HCT116 (cell line): Measurements from ENCODE around the gene ORC3. TPM values are rescaled to one million over a fixed set of nuclear protein-coding genes. Genes with fewer than 3 reads are reported as not detected.

Experiments used
- ATAC-seq: fragments of 200-7000 bp; cut with Tn5 transposase; 2 replicates; pipeline ENCODE4 v1.9.1; 2020; ENCODE audit warnings: mild to moderate bottlenecking, moderate library complexity
- BruUV-seq: library from RNA; stranded (reverse); fragments of 400-500 nt; replicated peaks from 2 replicates; lab custom pipeline; 2021; lab: Mats Ljungman, UMichigan
- CTCF ChIA-PET: fragments of 300-600 bp; sonication (Branson Sonifier 250); formaldehyde crosslinking; loops from one replicate; lab custom pipeline; 2021; ENCODE audit warnings: antibody characterized with exemption; lab: Charles Lee
- POLR2A ChIA-PET: fragments of 300-600, 350-600 bp; sonication (Branson Sonifier 250); formaldehyde crosslinking; loops from one replicate; lab custom pipeline; 2021; ENCODE audit warnings: antibody characterized with exemption; lab: Charles Lee
- RAD21 ChIA-PET, 2 experiments: fragments of 300-600 bp; sonication (Branson Sonifier 250); formaldehyde crosslinking; loops; one replicate each; lab custom pipeline; 2023; ENCODE audit warnings: low total read pairs in 2 of 2; ENCODE audit not compliant: uncharacterized antibody in 2 of 2, unreplicated experiment in 2 of 2, low non-redundant PET in 1 of 2; lab: Charles Lee
- DNase-seq: peaks from one replicate; pipeline ENCODE4 v3.0.0-alpha.2; 2010; ENCODE audit warnings: low read depth, low spot score
- H2AFZ ChIP-seq: fragments of 200-600 bp; shearing (Covaris generic), sonication (generic); 2 replicates; pipeline ENCODE4 v1.6.1; 2017; ENCODE audit warnings: low read depth, mixed run types, mixed read lengths, antibody characterized with exemption, low read length; ENCODE audit not compliant: poor library complexity, severe bottlenecking
- H3K27ac ChIP-seq: 2 replicates; pipeline ENCODE4 v1.5.1; 2012; ENCODE audit warnings: low read depth, low read length
- H3K27me3 ChIP-seq: fragments of 200-600 bp; sonication (generic); 2 replicates; pipeline ENCODE4 v1.6.1; 2016; ENCODE audit warnings: mixed run types, low read length, mixed read lengths; ENCODE audit not compliant: insufficient read depth
- H3K36me3 ChIP-seq, 2 experiments: fragments of 200-500 bp in 1 of 2; fragments of 200-600 bp in 1 of 2; sonication (Bioruptor generic) in 1 of 2; sonication (generic) in 1 of 2; 2 replicates each; pipeline versions ENCODE4 v1.5.1 to v1.6.1; 2014 to 2016; ENCODE audit warnings: low read length in 2 of 2, inconsistent platforms in 1 of 2, mixed read lengths in 1 of 2, mixed run types in 1 of 2; ENCODE audit not compliant: insufficient read depth in 2 of 2, control insufficient read depth in 1 of 2
- H3K4me1 ChIP-seq, 2 experiments: fragments of 200-600 bp in 1 of 2; sonication (generic) in 1 of 2; 2 replicates each; pipeline versions ENCODE4 v1.5.1 to v1.6.1; 2012 to 2017; ENCODE audit warnings: low read length in 2 of 2, inconsistent platforms in 1 of 2, mild to moderate bottlenecking in 1 of 2, mixed read lengths in 1 of 2, mixed run types in 1 of 2, moderate library complexity in 1 of 2; ENCODE audit not compliant: insufficient read depth in 2 of 2, control insufficient read depth in 1 of 2
- H3K4me2 ChIP-seq: fragments of 200-600 bp; sonication (generic); 2 replicates; pipeline ENCODE4 v1.6.1; 2017; ENCODE audit warnings: mixed run types, low read length, mixed read lengths
- H3K4me3 ChIP-seq, 2 experiments: fragments of 200-600 bp in 1 of 2; sonication (generic) in 1 of 2; replicated peaks in 1 of 2; 2 replicates each; pipeline ENCODE4 v1.5.1; 2011 to 2016; ENCODE audit warnings: low read length in 2 of 2, control low read depth in 1 of 2, low read depth in 1 of 2, mild to moderate bottlenecking in 1 of 2, mixed read lengths in 1 of 2, mixed run types in 1 of 2
- H3K79me2 ChIP-seq: fragments of 200-600 bp; sonication (generic); 2 replicates; pipeline ENCODE4 v1.6.1; 2017; ENCODE audit warnings: mild to moderate bottlenecking, mixed run types, low read length, moderate library complexity, mixed read lengths; ENCODE audit not compliant: insufficient read depth
- H3K9ac ChIP-seq: fragments of 200-600 bp; sonication (generic); 2 replicates; pipeline ENCODE4 v1.6.1; 2016; ENCODE audit warnings: low read length, mixed read lengths
- H3K9me2 ChIP-seq: fragments of 200-600 bp; sonication (generic), shearing (Covaris generic); 2 replicates; pipeline ENCODE4 v1.6.1; 2017; ENCODE audit warnings: mixed run types, mild to moderate bottlenecking, moderate library complexity; ENCODE audit not compliant: insufficient read depth
- H3K9me3 ChIP-seq, 2 experiments: fragments of 200-500 bp in 1 of 2; fragments of 200-600 bp in 1 of 2; sonication (Bioruptor generic) in 1 of 2; sonication (generic) in 1 of 2; 2 replicates each; pipeline ENCODE4 v1.6.1; 2014 to 2017; ENCODE audit warnings: low read length in 2 of 2, mixed read lengths in 2 of 2, inconsistent platforms in 1 of 2, low read depth in 1 of 2, mild to moderate bottlenecking in 1 of 2, mixed run types in 1 of 2, moderate library complexity in 1 of 2; ENCODE audit not compliant: control insufficient read depth in 1 of 2, insufficient read depth in 1 of 2
- H4K20me1 ChIP-seq: fragments of 200-600 bp; sonication (generic), shearing (Covaris generic); 2 replicates; pipeline ENCODE4 v1.6.1; 2017; ENCODE audit warnings: mixed run types, mild to moderate bottlenecking, moderate library complexity; ENCODE audit not compliant: insufficient read depth
- CBX3 ChIP-seq: IDR thresholded peaks from 2 replicates; pipeline ENCODE4 v1.6.1; 2012; ENCODE audit warnings: low read depth
- ELF1 ChIP-seq: IDR thresholded peaks from 2 replicates; pipeline ENCODE4 v1.6.1; 2012; ENCODE audit warnings: low read depth, borderline replicate concordance
- EZH2phosphoT487 ChIP-seq: fragments of 200-600 bp; IDR thresholded peaks from 2 replicates; pipeline ENCODE4 v1.6.1; 2018; ENCODE audit warnings: antibody characterized with exemption, borderline replicate concordance
- JUND ChIP-seq: IDR thresholded peaks from 2 replicates; pipeline ENCODE4 v1.6.1; 2012
- POLR2AphosphoS5 ChIP-seq: IDR thresholded peaks from 2 replicates; pipeline ENCODE4 v1.6.1; 2011; ENCODE audit warnings: mild to moderate bottlenecking, low read depth, low read length, moderate library complexity
- RAD21 ChIP-seq: IDR thresholded peaks from 2 replicates; pipeline ENCODE4 v1.6.1; 2012; ENCODE audit warnings: low read depth, mild to moderate bottlenecking
- REST ChIP-seq: IDR thresholded peaks from 2 replicates; pipeline ENCODE4 v1.6.1; 2012; ENCODE audit warnings: low read depth
- SRF ChIP-seq: IDR thresholded peaks from 2 replicates; pipeline ENCODE4 v1.6.1; 2012; ENCODE audit warnings: low read depth
- TCF7L2 ChIP-seq: IDR thresholded peaks from 2 replicates; pipeline ENCODE4 v1.7.0; 2011; ENCODE audit warnings: borderline replicate concordance, inconsistent platforms; ENCODE audit not compliant: insufficient read depth, insufficient read length; ENCODE audit errors: extremely low read depth
- ZNF274 ChIP-seq: fragments of 200-500 bp; sonication (Bioruptor generic); IDR thresholded peaks from 2 replicates; pipeline ENCODE4 v1.6.1; 2014; ENCODE audit warnings: mild to moderate bottlenecking, low read depth, low read length, inconsistent platforms
- intact Hi-C: fragments of 100-400 bp; cut with micrococcal nuclease; formaldehyde crosslinking; loops from 2 replicates; pipeline ENCODE4 v1.10.0; 2022
- total RNA-seq: library from RNA; stranded (reverse); gene quantifications from one replicate; pipeline ENCODE4 v1.2.1, GENCODE V29; 2021; ENCODE audit not compliant: unreplicated experiment
- TF ChIP-seq, protein P1 (sequence below): IDR thresholded peaks from 2 replicates; pipeline ENCODE4 v1.6.1; 2012

The ORC3 gene
- total RNA-seq, 1 experiment from 2014 or later: 34.2 TPM

DNA sequence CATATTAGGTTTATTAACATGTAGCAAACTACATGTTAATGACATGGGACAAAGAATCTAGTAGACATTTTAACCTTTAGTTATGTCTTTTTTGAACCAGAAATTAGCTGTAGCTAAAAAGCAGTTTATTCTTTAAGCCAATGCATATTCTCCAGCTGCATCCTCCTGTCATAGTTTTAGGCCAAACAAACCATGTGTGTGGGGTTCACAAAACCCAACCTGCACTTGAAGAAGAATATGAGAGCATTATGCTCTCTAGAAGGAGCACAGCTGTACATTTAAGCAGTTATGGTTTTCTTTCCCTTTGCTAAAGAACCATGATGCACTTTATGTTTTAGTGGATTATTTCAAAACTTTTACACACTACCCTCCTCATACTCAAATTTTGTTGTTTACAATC, 65.9 kb downstream of the ORC3 start:
- Histone ChIP-seq H3K36me3 (peaks cover 3 to 10% of the 10 kb centered on the region in 2 experiments; a peak in 2 of 4 replicates), H4K20me1 (no peaks in the 10 kb centered on the region; the same call in 1 of the 2 replicates), H3K27ac (no peak overlapping the region), H3K79me2 (no peaks in the 10 kb centered on the region), H3K4me2 (no peak overlapping the region), H3K9me3 (no peaks in the 10 kb centered on the region), H2AFZ (no peak overlapping the region), H3K4me1 (peaks cover 0 to 7% of the 10 kb centered on the region in 2 experiments; a peak in 2 of 4 replicates), H3K9ac (no peak overlapping the region), H3K27me3 (no peaks in the 10 kb centered on the region), H3K4me3 (no peak overlapping the region), H3K9me2 (no peaks in the 10 kb centered on the region)
- no peak for ATAC-seq
- TF ChIP-seq RAD21 (no peak), REST (no peak), ZNF274 (no peak), JUND (no peak), SRF (no peak), POLR2AphosphoS5 (no peak), EZH2phosphoT487 (no peak), ELF1 (no peak), CBX3 (no peak), TCF7L2 (no peak)
- TF ChIP-seq, protein P1, sequence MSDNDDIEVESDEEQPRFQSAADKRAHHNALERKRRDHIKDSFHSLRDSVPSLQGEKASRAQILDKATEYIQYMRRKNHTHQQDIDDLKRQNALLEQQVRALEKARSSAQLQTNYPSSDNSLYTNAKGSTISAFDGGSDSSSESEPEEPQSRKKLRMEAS: no peak
- ChIA-PET RAD21 (no interaction called here), CTCF (no interaction called here), POLR2A (interaction anchor here (1.1 kb wide), 1 partner anchor 12 kb away, joined by 3 read pairs; no protein-coding TSS in a partner anchor)
- DNase-seq: no peak
- BruUV-seq: no TSS peak
- intact Hi-C loops: no loop called here
